ENCODE results near the gene CCSAP.

DNA sequence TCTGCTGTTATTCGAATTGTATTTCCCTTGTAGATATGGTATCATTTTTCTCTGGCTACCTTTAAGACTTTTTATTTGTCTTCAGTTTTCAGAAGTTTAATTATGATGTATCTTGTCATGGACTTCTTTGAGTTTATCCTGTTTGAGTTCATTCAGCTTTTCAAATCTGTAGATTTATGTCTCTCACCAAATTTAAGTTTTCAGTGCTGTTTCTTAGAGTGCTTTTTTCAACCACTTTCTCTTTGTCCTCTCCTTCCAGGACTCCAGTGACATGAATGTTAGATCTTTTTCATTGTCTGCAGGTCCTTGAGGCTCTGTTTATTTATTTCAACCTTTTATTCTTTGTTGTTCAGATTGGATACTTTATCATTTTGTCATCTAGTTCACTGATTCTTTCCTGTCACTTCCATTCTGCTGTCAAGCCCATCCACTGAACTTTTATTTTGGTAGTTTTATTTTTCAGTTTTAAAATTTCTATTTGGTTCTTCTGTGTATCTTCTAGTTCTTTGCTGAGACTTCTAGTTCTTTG lies 60.5 kb downstream of the CCSAP start:
- TF ChIP-seq, protein P1, sequence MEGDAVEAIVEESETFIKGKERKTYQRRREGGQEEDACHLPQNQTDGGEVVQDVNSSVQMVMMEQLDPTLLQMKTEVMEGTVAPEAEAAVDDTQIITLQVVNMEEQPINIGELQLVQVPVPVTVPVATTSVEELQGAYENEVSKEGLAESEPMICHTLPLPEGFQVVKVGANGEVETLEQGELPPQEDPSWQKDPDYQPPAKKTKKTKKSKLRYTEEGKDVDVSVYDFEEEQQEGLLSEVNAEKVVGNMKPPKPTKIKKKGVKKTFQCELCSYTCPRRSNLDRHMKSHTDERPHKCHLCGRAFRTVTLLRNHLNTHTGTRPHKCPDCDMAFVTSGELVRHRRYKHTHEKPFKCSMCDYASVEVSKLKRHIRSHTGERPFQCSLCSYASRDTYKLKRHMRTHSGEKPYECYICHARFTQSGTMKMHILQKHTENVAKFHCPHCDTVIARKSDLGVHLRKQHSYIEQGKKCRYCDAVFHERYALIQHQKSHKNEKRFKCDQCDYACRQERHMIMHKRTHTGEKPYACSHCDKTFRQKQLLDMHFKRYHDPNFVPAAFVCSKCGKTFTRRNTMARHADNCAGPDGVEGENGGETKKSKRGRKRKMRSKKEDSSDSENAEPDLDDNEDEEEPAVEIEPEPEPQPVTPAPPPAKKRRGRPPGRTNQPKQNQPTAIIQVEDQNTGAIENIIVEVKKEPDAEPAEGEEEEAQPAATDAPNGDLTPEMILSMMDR (conservative IDR thresholded peaks at IDR 0.05; ENCODE audit: low read depth, low read length) = no peak
- TF ChIP-seq EZH2phosphoT487 (IDR thresholded peaks at IDR 0.05; ENCODE audit: borderline replicate concordance, low read length) (no peak), EZH2 (IDR thresholded peaks at IDR 0.05; ENCODE audit: low read length, unreplicated experiment) (no peak)
